ENCODE data around the gene USF1.
"Not testable (repeated sequence)": the region's sequence is repeated elsewhere in the genome, so short reads cannot be mapped to it uniquely, and the experiment has no call there.

Gene USF1

GRCh38 chr1:161017756-161018630 lies 27.8 kb downstream of the USF1 start:
- DNase-seq = no peak

GRCh38 chr1:161017181-161017580 lies 28.6 kb downstream of the USF1 start:
- DNase-seq = not testable (repeated sequence)

DNA sequence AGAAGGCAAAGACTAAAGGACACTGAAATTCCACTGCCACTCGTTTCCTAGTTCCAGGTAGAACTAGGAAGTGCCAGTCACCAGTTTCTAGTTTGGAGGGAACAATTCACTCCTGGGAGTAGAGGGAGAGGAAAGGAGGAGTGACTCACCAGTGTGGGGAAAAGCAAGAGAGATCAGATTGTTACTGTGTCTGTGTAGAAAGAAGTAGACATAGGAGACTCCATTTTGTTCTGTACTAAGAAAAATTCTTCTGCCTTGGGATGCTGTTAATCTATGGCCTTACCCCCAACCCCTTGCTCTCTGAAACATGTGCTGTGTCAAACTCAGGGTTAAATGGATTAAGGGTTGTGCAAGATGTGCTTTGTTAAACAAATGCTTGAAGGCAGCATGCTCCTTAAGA lies 29.1 kb downstream of the USF1 start:
- not testable (repeated sequence) for DNase-seq

DNA sequence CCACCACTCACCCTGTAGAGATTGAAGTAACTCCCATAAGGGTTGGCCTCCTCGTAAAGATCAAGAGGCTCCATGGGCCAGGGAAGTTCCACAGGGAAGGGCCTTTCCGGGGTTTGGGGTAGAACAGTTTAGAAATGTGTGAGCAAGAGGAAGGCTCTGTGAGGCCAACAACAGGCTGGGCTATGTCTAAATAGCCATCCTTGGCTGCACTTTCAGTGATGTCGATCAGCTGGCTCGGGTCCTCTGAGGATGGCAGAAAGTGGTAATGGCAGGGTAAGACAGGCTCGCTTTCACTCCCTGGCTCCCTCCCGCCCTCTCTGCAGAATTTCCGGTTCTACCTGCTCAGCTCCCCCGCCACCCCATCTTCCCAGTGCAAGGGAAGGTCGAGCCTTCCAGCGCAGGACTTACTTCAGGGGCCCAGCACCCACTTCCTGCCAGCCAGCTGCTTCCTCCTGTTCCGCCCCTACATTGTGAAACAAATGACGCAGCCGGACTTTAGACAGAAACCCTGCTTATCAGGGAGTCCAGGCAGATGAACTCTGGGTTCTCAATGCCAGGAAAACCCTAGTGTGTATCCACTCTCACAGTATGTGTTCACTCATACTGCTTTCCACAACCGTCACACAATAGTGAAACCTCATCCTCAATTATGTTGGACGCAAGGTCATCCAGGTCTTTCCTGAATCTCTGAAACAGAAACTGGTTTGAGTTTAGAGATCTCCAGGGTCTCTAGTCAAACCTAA lies 32.1 kb downstream of the USF1 start:
- DNase-seq = peak; percentile 76 to 82

- DNase-seq = peak in 1 of 2 donors; percentile 32
Measured at GRCh38 chr1:161013131-161013487, 32.7 kb downstream of the USF1 start.

DNA sequence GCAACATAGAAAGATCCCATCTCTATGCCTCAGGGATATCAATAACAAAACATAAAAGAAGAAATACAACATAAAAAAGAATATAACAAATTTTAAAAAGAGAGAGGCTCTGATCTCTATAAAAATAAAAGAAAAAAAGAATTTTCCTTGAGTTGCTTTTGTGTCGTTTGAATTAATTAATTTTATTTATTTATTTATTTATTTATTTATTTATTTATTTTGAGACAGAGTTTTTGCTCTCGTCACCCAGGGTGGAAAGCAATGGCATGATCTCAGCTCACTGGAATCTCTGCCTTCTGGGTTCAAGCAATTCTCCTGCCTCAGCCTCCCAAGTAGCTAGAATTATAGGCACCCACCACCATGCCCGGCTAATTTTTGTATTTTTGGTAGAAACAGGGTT lies 33.4 kb downstream of the USF1 start:
- no peak for DNase-seq

DNA sequence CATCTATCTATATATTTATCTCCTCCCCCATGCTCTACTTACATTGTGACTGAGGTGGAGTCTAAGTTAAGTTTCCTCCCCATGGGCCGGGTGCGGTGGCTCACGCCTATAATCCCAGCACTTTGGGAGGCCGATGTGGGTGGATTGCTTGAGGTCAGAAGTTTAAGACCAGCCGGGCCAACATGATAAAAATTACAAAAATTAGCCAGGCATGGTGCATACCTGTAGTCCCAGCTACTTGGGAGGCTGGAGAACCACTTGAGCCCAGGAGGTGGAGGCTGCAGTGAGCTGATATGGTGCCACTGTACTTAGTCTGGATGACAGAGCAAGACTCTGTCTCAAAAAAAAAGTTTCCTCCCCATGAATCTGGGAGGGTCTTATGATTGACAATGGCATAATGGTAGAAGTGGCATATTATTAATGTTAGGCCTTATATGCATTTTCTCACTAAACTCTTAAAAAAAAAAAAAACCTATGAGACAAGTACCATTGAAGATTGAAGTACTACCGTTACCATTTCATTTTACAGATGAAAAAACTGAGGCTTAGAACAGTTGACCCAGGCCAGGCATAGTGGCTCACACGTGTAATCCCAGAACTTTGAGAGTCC lies 36.1 kb downstream of the USF1 start:
- no peak for DNase-seq

DNA sequence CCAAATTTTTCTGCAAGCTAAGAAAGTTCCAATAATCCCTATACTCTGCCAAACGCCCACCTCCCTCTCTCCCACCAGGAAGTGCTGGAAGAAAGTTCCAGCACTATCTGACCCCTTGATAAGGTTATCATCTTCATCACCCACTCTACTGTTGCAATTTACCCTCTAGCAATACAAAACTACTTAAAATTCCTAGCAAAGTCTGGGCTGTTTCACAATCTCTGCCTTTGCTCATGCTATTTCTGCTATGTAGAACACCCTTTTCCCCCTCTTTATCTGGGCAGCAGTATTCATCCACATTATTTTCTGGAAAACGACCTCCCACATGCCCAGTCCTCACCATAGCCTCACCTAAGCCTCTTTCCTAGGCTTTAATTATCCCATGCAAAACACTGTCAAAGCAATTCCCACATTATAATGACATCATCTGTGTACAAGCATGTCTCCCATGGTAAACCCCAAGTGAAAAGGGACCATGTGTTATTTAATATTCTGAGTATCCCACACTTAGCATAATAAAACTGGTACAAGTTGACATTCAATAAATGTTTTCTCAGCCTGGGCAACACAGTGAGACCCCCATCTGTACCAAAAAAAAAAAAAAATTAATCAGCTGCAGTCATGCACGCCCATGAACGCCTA lies 36.8 kb downstream of the USF1 start:
- DNase-seq = no peak

DNA sequence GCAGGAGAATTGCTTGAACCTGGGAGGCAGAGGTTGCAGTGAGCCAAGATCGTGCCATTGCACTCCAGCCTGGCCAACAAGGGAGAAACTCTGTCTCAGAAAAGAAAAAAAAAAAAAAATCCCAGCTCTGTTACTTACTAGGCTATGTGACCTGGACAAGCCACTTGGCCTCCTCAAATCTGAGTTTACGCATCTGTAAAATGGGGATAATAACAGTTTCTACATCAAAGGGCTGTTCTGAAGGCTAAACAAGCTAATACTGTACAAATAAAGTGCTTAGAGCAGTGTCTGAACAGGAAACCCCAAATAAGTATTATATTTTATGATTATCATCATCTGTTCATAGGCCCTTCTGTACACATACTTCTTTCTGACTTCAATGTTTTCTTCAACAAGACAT lies 38.4 kb downstream of the USF1 start:
- DNase-seq = no peak

- no peak for DNase-seq
Measured at GRCh38 chr1:161006563-161006962, 39.2 kb downstream of the USF1 start.

DNA sequence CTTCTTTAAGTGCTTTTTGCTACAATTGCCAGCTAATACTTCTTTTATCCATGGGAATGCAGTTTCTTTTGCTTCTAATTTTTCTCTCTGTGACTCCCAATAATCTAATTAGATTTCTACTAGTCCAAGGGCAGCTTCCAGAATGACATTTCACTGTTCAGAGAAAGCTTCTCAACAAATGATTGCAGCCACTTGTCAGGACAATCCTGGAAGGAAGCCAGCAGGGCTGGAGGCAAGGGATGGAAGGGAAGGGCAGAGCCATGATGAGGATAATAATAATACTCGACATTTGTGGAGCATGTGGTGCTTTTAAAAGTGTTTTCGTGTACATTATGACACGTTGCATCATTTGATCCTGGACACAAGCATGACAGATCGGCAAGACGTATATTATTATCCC lies 44.3 kb downstream of the USF1 start:
- DNase-seq = no peak

DNA sequence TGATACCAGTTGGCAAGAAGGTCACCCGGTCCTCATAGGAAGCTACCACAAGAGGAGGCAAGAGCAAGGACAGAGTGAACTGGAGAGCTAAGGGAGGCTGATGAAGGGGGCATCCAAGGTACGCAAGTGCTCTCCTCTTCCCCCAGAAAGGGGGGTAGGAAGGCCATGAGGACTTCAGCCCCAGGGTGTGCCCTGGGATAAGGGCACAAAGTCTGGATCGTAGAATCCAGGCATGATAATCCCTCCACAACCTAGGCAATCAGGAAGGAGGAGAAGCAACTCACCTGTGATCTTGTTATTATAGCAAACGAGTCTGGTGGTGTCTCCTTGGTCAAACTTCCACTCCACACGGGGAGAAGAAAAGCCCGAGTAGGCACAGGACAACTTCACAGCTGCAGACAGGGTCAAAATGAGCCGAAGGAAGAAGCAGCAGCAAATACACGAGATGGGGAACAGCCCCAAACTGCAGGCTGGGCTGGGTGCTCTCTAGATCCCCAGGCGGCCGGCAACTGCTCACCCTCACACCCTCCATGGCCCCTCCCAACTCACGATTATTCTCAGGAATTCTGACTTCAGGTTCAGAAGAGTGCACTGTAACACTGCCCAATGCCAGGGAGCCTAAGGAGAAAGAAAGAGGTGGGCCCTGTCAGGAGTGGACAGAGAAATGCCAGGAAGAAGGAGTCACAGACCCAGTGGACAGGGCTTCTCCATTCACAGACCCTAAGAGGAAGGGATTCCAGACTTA lies 44.9 kb downstream of the USF1 start:
- no peak for DNase-seq

DNA sequence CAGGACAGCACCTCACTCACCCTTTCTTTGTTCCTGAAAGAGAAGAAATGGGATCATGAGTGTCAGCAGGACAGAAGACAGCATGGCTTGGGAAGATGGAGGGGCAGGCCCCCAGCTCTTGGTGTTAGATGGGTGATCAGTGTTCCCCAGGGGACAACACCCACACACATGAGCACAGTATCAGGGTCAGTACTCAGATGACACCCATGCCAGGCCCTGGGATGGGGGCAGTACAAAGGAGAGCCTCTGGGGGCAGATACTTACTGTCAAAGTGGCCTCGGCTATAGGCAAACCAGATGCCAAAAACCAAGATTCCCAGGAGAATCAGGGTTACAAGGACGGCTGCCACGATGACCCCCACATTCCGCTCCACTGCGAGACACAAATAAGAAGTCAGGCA lies 46.4 kb downstream of the USF1 start:
- no peak for DNase-seq

DNA sequence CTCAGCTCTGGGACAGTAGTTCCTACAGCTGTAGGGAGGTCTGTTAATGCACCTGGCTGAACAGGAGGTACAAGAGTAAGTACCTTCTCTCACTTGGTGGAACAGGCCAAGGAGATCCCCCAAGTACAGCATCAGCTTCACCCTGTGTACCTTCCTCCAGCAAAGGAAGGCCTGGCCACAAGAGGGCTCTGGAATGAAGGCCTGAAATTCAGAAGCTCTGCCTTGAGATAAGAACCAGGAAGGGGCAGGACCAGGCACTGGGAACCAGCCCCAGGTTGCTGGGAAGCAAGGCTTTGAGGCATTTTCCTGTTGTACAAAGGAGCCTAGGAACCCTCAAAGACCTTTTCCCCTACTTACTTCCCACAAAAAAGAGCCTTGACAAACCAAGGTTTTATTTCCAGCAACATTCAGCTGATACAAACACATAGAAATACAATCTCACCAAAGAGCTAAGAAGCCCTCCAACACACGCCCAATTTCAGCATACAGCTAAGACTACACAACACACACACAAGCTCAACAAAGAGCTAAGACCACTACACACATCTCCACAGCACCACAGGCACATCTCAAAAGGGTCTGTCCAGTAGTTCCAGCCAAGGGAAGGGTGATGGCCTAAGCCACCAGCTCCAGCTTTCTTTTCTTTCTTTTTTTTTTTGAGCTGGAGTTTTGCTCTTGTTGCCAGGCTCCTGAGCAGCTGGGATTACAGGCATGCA lies 48.3 kb downstream of the USF1 start:
- DNase-seq = peak; percentile 59 to 60

DNA sequence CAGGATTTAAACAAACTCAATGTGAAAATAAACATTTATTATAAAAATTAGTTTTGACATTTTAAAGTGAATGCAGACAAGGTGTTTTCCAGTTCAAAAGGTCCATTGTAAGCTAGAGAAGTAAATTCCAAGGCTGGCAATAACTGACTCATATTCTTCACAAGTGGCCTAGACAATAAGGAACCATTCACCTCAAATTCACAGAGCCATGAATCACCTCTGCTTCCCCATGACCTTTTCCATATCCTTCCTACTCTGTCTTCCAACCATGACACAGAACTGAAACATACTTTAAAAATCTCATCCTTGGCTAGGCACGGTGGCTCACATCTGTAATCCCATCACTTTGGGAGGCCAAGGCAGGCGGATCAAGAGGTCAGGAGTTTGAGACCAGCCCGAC lies 49.6 kb downstream of the USF1 start:
- no peak for DNase-seq

GRCh38 chr1:160993544-160994193 lies 52.1 kb downstream of the USF1 start:
- DNase-seq = peak in 1 of 2 donors; percentile 21

DNA sequence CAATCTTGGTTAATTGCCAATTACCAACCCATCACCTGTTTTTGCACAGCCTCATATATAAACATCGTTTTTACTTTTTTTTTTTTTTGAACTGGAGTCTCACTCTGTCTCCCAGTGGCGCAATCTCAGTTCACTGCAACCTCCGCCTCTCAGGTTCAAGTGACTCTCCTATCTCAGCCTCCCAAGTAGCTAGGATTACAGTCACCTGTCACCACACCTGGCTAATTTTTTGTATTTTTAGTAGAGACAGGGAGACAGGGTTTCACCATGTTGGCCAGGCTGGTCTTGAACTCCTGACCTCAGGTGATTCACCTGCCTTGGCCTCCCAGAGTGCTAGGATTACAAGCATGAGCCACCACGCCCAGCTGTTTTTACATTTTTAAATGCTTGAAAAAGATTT lies 53.7 kb downstream of the USF1 start:
- not testable (repeated sequence) for DNase-seq

All from CD4-positive, alpha-beta T cell treated with Interleukin-1 beta for 1 hour (primary cell).